Superior temporal gyrus (tissue), 1 donor: ENCODE results near the gene SOST.

ENCODE experiments used
- DNase-seq: peaks from one replicate; pipeline ENCODE4 v3.0.0-alpha.2; 2016; ENCODE audit errors: extremely low spot score

The SOST gene

GRCh38 chr17:43774304-43775250, 16.0 kb upstream of the SOST start:
- no peak for DNase-seq

- no peak for DNase-seq
Observed at GRCh38 chr17:43772877-43773648, 14.5 kb upstream of the SOST start.

GRCh38 chr17:43771463-43771862, 12.9 kb upstream of the SOST start:
- DNase-seq, result no peak

GRCh38 chr17:43770957-43771356, 12.4 kb upstream of the SOST start:
- DNase-seq, result no peak

GRCh38 chr17:43769859-43770258, 11.3 kb upstream of the SOST start:
- no peak for DNase-seq

- DNase-seq, result no peak
Observed at GRCh38 chr17:43769426-43769825, 10.8 kb upstream of the SOST start.

- DNase-seq, result no peak
Observed at GRCh38 chr17:43768943-43769342, 10.4 kb upstream of the SOST start.

- DNase-seq, result peak; percentile 52
Observed at GRCh38 chr17:43768382-43768781, 9.8 kb upstream of the SOST start.

- DNase-seq, result no peak
Observed at GRCh38 chr17:43767713-43768059, 9.1 kb upstream of the SOST start.

- DNase-seq, result no peak
Observed at GRCh38 chr17:43767053-43767712, 8.6 kb upstream of the SOST start.

- DNase-seq, result peak; percentile 85
Observed at GRCh38 chr17:43766413-43767052, 7.9 kb upstream of the SOST start.

GRCh38 chr17:43760254-43760852, 1.8 kb upstream of the SOST start:
- DNase-seq, result peak; percentile 94

- DNase-seq, result no peak
Observed at GRCh38 chr17:43759836-43760235, 1.2 kb upstream of the SOST start.

- DNase-seq, result no peak
Observed at GRCh38 chr17:43758086-43758485, 505 bp downstream of the SOST start.

GRCh38 chr17:43757171-43757660, 1.4 kb downstream of the SOST start:
- DNase-seq, result no peak

GRCh38 chr17:43756201-43756600, 2.4 kb downstream of the SOST start:
- no peak for DNase-seq

GRCh38 chr17:43755389-43755875, 3.2 kb downstream of the SOST start:
- DNase-seq, result no peak

- no peak for DNase-seq
Observed at GRCh38 chr17:43754947-43755346, 3.6 kb downstream of the SOST start.

- no peak for DNase-seq
Observed at GRCh38 chr17:43753493-43754129, 5.0 kb downstream of the SOST start.

- DNase-seq, result no peak
Observed at GRCh38 chr17:43750153-43750552, 8.4 kb downstream of the SOST start.

- no peak for DNase-seq
Observed at GRCh38 chr17:43745541-43745940, 13.1 kb downstream of the SOST start.
